GM21786 (cell line): ENCODE measurements around the gene AKT1S1.

ENCODE experiments used
- ATAC-seq: cut with Tn5 transposase; IDR thresholded peaks from one replicate; pipeline ENCODE4 v1.9.1; 2021; ENCODE audit not compliant: unreplicated experiment

Gene AKT1S1

DNA sequence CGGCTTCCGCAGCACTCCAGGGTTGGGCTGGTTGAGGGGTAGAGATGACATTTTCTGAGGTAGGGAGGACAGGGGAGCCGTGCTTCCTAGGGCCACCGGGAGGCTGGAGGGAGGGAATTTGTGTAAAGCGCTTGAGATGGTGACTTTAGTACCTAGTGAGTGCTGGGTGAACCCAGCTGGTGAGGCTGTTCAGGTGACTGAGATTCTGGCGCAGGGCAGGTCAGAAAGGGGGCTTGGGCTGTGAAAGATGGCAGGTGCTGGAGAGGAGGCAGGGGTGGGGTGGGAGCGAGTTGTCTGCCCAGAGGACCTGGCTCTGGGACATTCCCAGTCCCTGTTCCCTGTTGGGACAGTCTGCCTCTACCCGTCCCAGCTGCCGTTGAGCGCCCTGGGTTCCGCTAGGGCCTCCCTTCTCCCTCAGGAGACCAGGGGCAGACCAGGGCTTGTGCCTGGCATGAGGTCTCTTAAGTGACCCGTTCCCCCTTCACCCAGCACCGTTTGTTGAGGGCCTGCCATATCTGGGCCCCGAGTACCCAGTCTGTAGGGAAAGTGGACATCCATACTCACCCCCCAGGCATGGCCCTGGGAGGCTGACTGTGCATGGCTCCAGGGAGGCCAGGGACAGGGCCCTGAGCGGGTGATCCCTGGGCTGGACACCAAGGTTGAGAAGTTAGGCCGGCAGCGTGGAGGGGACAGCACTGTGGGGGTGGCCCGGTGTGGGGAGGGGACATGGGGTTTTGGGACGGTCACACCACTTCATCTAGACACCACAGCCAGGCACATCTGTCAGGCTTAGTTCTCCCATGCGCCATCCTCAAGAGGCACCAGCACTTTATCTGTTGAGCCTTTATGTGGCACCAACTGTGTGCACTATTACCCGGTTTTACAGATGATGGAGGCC is 21.2 kb downstream of the AKT1S1 start:
- no peak for ATAC-seq

DNA sequence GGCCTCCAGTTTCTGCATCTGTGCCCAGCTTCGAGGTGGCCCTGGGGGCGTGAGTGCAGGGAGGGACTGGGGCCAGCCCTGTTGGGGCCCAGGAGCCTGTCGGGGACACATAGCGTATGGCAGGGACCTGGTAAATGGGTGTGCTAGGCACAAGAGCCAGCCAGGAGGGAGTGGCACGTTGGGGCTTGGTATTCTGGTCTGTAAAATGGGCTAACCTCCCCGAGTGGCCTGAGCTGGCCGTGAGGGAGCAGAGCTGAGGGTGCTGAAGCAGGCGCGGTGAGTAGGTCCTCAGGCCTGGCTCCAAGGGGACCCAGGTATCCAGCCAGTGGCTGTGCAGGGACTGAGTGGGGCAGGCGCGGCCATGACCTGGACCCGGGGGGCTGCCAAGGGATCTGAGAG is 21.9 kb downstream of the AKT1S1 start:
- ATAC-seq: no peak

DNA sequence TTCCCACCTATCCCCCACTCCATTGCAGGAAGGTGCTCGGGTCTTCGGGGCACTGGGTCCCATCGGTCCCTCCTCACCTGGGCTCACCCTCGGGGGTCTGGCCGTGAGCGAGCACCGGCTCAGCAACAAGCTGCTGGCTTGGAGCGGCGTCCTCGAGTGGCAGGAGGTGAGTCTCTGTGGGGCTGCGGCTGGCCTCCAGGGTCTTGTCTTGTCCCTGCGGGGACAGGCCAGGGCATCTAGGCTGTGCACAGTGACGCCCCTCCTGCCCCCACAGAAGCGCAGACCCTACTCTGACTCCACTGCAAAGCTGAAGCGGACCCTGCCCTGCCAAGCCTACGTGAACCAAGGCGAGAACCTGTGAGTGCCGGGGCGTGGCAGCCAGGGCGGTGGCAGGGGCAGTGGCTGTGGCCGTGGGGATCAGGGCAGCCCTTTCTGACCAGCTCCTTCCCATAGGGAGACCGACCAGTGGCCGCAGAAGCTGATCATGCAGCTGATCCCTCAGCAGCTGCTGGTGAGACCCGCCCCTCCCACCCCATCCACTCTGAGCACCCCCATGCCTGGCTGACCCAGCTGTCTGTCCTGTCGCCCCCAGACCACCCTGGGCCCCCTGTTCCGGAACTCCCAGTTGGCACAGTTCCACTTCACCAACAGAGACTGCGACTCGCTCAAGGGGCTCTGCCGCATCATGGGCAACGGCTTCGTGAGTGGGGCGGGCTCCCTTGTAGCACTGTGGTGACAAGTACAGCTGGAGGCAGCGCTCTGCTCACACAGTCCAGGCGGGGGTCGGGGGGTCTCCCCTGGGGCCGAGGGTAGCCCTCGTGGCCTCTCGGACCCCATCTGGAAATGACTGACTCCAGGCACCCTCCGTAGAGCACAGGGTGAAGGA is 22.5 kb downstream of the AKT1S1 start:
- no peak for ATAC-seq

DNA sequence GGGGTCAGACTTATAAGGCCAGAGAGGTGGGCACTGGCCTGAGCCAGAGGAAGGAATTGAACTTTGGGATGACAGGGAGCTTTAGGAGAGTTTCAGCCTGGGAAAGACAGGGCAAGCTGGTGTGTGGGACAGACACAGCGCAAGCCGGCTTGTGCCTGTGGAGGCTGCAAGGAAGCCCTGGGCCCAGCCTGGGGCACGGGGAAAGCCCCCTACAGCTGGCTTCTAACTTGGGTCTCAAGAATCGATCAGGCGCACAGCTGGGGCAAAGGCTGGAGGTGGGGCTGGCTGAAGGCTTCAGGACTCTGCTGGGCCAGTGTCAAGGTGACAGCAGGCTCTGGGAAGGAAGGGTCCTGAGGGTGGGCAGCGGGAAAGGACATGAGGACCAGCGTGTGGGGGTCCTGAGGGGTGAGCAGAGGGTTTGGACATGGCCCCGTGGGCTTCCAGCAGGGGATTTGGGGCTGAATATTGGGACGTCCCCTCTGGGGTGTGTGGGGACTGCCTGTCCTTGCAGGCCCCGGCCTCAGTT is 23.2 kb downstream of the AKT1S1 start:
- ATAC-seq: no peak

DNA sequence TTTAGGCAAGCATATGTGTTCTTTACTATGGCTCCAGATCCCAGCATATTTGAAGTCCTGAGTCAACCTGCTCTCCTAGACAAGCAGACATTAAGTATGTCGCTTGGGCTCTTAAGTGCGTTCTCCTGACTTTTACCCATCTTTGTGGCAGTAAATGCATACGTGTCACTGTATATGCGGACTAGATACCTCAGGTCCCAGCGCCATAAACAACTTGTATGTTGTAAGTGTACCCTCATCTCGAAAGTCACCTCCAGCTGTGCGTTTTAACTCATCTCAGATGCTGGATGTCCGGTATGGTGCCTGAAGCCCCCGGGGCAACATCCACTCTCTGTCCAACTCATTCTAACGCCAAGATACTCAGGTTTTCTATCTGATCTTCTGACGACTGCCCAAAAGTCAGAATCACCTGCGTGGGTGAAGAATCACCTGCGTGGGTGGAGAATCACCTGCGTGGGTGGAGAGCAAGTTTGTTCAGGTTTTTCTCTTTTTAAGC is 24.5 kb downstream of the AKT1S1 start:
- no peak for ATAC-seq

DNA sequence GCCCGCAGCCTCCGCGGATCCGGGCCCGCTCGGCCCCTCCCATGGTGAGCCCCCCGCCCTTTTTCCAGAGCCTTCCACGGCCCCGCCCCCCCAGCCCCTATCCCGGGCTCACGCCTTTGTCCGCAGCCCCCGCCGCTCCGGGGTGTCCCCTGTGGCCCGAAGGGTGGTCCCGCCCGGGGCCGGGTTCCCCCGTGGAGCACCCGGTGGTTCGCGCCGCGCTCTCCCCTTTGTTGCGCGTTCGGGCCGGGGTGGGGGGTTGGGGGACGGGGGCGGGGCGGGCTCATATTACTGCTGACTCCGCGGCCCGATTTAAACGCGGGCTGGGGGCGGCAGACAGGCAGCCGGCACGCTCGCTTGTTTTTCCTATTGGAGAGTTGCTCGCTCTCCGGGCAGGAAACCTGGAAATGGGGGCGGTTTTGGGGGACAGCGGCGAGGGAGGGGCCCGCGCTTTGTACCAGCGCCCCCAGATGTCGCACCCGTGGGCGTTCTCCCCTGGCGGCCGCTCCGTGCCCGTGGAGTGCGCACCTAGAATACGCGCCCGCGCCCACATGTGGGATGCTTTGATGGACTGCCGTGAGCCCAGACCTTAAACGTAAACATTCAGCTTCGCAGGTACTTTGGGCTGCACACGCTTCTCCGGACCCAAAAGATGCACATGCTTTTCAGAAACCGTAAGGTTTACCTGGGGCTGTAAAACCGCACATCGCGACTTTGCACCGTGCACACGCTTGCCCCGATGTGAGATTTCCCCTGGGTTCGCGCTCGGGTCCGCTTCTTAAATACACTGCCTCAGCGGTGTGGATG is 25.5 kb downstream of the AKT1S1 start:
- ATAC-seq: no peak

DNA sequence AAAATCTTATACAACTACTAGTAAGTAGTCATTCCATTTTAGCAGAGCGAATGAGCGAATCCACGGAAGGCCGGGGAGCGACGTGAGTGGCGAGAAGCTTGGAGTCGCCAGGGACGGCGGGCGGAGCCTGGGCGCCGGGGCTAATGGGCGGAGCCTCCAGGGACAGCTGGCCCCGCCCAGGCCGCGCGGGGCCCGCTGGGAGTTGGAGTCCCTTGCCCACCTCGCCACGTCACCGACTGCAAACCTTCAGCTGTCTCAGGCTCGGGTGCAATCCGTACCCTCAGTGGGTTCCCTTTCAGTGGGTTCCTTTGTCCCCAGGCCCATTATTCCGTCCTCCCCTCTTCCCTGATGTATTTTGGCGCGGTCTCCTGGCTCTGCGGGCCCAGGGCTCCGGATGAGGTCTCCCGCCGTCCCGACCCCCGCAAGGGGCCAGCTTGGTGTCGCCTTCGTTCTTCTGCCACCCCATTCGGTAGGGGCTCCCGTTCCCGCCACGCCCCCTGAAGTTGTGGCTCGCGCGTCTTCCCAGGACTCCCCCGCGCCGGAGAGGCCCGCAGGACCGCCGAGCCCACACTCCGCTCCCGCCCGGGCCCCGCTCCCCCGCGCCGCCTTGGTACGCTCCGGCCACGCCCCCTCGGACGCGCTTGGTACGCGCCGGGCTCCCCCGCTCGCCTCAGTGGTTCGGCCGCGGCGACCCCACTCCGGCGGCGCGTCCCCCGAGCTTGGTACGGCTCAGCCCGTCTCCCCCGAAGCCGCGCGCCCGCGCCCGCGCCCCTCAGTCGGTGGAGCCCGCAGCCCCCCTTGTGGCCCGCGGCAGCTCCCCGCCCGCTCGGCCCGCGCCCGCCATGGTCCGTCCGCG is 26.4 kb downstream of the AKT1S1 start, which contains the start of gene PTOV1:
PTOV1 (plus strand) TSS at position 673 of the 856 bp plus-strand sequence.
- ATAC-seq: peak; percentile 71

DNA sequence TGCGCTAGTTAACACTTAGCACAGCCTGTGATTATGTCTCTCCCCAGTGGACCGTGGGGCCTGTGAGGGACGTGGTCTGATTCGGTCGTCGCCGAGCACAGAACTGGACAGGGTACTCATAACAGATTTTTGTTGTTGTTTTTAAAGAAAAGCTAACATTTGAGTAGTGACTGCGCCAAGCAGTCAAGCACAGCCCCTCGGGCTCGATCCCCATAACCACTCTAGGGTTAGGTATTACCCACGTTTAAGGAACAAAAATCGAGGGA is 27.0 kb downstream of the AKT1S1 start:
- ATAC-seq: no peak

DNA sequence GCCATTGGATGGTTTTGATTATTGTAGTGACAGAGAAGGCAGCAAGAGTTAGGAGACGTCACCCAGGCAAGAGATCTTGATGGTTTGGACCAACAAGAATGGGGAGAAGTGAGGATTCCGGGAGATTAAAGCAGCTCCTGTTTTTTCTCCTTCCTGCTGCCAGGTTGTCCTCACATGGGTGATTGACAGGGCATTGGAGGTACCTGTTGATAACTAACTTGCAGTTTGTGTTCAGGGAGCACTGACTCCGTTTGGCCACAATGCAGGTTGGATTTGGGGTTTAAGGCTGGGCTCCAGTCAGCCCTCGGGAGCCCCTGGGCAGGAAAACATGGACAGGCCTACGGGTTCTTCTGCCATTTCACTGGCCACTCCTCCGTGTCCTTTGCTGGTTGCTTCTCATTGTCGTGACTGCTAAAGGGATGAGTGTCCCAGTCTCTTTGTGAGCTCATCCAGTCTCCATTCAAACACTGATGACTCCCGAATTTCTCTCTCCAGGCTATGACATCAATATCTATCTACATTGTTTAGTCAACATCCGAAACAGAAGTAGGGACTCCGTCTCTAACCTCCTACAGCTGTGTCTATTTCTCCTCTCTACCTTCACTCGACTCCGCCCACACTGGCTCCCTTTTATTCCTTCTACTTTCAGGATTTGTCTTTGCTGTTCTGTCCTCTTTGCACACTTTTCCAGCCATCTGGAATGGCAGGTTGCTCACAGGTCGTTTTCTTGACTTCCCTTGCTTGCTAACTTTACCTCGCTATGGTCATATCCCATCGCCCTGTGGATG is 27.5 kb downstream of the AKT1S1 start:
- no peak for ATAC-seq

DNA sequence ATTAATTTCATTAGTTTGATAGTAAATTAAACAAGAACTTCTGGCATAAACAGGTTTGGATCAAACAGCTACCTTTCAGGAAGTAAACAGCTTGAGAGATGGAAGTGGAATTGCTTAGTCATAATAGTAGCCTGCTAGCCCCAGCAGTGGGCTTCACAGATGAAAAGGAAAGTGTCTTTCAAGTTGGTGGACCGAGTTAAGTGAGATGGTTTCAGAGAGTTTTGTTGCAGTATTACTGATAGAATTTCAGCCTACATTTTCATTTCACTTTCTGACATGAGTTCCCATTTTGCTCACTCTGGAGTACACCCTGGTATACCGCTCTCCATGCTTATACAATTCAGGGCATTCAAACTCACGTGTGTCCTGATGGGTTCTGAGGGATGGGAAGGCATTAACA is 28.2 kb downstream of the AKT1S1 start:
- no peak for ATAC-seq

DNA sequence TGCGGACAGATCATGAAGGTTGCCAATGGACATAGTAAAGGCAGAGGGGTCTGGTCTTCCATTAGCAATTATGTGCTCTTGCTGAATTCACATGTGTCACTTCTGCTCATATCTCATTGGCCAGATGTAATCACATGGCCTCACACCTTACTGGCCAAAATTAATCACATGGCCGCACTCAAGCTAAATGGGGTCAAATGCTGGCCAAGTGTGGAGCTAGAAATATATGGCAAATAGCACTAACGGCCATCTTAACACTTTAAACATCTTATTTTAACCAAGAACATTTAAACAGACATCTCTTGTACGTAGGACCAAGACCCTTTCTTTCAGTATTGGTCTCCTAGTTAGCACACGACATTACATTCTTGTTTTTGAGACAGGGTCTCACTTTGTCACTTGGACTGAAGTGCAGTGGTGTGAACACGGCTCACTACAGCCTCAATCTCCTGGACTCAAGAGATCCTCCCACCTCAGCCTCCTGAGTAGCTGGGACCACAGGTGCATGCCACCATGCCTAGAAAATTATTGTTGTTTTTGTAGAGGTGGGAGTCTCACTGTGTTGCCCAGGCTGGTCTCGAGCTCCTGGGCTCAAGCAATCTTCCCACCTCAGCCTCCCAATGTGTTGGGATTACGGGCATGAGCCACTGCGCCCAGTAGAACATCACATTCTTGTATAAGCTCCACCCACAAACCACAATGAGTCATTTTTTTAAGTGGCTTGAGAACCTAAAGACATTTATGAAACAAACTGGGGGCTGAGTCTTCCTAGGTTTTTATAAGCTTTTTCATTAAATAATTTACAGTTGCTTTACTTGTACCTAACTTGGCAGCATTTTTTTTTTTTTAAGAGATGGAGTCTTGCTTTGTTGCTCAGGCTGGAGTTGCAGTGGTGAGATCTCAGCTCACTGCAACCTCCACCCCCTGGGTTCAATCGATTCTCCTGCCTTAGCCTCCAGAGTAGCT is 29.1 kb downstream of the AKT1S1 start:
- ATAC-seq: no peak

DNA sequence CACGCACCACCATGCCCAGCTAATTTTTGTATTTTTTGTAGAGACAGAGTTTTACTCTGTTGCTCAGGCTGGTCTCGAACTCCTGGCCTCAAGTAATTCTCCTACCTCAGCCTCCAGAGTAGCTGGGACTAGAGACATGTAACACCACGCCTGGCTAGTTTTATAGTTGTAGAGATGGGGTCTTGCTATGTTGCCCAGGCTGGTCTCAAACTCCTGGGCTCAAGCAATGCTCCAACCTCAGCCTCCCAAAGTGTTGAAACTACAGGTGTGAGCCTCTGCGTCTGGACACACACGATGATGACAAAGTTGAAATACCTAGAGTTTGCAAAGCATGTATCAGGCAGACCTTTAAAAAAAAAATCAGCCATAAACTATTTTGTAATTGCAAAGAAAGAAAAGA is 30.7 kb downstream of the AKT1S1 start:
- ATAC-seq: no peak

DNA sequence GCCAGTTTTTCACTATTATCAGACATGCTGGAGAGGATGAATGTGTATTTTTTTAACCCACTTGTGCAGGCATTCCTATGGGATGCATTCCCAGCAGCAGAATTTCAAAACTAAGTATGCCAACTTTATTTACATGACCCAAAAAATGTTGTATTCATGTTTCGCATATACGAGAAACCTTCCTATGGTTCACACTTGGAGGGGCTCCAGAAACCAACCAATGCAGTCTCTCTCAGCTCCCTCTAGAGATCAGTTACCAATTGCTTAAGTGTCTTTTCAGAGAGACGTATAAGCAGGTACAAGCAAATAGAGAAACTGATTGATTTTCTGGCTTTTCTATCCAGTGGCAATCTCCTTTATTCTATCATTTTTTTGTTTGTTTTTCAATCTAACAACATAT is 31.7 kb downstream of the AKT1S1 start:
- no peak for ATAC-seq

DNA sequence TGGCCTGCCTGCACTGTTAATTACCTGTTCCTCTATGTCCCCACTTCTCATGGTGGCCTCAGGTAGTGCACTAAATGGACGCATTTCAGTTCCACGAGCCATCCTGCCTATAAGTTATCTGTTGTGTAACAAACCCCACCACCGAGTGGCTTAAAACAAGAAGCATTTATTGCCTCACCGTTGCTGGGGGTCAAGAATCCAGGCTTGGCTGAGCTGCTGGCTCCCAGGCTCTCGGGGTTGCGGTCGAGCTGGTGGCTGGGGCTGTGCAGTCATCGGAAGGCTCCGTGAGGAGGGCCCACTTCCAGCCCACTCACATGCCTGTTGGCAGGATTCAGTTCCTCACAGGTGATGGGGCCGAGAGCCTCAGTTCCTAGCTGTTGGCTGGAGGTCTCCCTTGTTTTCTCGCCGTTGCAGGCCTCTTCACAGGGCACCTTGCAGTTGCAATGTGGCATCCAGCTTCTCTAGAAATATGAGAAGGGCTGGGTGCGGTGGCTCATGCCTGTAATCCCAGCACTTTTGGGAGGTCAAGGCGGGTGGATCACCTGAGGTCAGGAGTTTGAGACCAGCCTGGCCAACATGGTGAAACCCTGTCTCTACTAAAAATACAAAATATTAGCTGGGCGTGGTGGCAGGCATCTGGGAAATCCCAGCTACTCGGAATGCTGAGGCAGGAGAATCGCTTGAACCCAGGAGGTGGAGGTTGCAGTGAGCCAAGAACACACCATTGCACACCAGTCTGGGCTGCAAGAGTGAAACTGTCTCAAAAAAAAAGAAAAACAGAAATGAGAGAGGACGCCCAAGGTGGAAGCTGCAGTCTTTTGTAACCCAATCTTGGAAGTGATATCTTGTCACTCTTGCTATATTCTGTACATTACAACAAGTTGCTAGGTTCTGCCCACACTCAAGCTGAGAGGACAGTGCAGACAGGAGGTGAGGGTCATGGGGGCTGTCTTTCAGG is 32.7 kb downstream of the AKT1S1 start:
- ATAC-seq: no peak

DNA sequence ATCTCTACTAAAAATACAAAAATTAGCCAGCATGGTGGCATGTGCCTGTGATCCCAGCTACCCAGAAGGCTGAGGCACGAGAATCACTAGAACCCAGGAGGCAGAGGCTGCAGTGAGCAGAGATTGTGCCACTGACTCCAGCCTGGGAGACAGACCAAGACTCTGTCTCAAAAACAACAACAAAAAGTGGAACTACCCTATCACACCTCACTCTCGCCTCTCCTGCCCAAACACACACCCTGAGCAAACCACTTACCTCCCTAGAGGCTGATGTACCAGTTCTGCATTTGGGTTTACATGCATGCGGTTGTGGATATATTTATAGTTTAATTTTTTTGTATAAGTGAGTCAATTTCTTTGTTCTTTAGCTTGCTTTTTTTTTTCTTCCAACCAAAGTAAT is 33.9 kb downstream of the AKT1S1 start:
- no peak for ATAC-seq

DNA sequence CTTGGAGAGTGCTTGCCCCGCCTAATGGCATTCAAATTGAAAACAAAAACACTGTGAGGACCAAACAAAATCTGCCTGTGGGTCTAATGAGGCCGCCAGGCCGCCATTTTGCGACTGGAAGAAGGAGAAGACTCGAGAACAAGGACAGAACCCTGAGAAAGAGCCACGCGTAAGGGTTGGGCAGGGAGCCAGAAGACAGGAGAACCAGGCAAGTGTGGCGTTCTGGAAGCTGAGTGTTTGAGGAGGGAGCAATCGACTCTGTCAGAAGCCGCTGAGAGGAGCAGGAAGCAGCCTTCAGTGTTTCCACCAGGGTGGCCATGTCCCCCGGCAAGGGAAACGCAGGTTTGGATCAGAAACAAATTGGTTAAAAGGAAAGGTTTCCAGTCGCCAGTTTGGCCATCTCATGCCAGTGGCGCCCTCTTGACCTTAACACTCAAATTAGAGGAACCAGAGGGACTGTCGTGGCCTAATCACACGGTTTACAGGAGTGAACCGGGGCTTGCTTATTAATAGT is 36.4 kb downstream of the AKT1S1 start:
- no peak for ATAC-seq

DNA sequence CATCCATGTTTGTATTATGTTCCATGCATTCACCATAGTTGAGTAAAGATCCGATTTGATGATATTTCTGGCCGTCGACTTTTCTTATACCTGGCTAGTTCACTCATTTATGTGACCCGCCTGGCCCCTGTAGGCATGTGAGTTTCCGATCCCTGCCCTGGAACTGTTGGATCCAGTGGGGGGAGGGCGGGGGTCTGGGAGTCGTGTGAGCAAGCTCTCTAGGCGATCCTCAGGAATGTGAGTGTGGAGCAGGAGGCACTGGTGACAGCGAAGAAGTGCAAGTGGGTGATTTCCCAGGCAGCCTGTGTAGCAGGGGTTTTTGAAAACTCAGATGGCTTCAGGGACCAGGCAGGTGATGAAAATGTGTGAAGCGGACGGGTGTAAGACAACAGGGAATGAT is 36.8 kb downstream of the AKT1S1 start:
- no peak for ATAC-seq
